Measurements from ENCODE around the gene ZNF335.
A peak's percentile ranks its signal among the peaks of the same experiment; 100 is the strongest.

GRCh38 chr20:45963059-45964005, 8.7 kb downstream of the ZNF335 start:
- TF ChIP-seq CTCF (conservative IDR thresholded peaks at IDR 0.05 in 1 of 2, IDR thresholded peaks at IDR 0.05 in 1 of 2; ENCODE audit: extremely low read depth in 1 of 2, insufficient read depth in 1 of 2, low read depth in 1 of 2, low read length in 2 of 2), result peak; percentile 39 to 45
- TF ChIP-seq EZH2 (IDR thresholded peaks at IDR 0.05; ENCODE audit: borderline replicate concordance, low read length), result no peak

Data from mammary epithelial cell (primary cell).